Measurements from ENCODE around the gene STK32C. TPM values are rescaled to one million over a fixed set of nuclear protein-coding genes. Genes with fewer than 3 reads are reported as not detected.

Gene STK32C
- total and polyA plus RNA-seq, 2 of the 4 experiments (the other 2 are of a cell fraction), result 5.0 to 8.3 TPM

- Histone ChIP-seq H2AFZ (replicated peaks; ENCODE audit: low read length, poor library complexity) (no peak overlapping the region), H3K18ac (ENCODE audit: low read depth, low read length) (no peak overlapping the region), H3K36me3 (ENCODE audit: control insufficient read depth, insufficient read depth, low read length) (no peaks in the 10 kb centered on the region), H4K8ac (ENCODE audit: low read depth in 2 of 2, low read length in 2 of 2) (no peak overlapping the region), H3K4me2 (ENCODE audit: low read depth, low read length) (no peak overlapping the region), H2BK5ac (ENCODE audit: low read depth, low read length, poor library complexity, severe bottlenecking) (no peak overlapping the region), H3K27ac (ENCODE audit: insufficient read depth, low read length) (no peak overlapping the region), H3K4ac (ENCODE audit: low read depth, low read length) (no peak overlapping the region), H4K91ac (ENCODE audit: insufficient read depth, low read depth, low read length) (no peak overlapping the region), H2BK20ac (ENCODE audit: low read depth, low read length) (no peak overlapping the region), H4K5ac (ENCODE audit: low read depth, low read length) (no peak overlapping the region), H2BK120ac (ENCODE audit: low read depth, low read length) (no peak overlapping the region), H3K4me1 (ENCODE audit: control insufficient read depth, insufficient read depth, low read length) (no peaks in the 10 kb centered on the region), H3K9me3 (ENCODE audit: control insufficient read depth, insufficient read depth, low read length) (no peaks in the 10 kb centered on the region), H3K4me3 (ENCODE audit: insufficient read depth, low read depth, low read length) (no peak overlapping the region), H3K79me1 (ENCODE audit: low read depth in 1 of 2, low read length in 2 of 2) (no peaks in the 10 kb centered on the region), H3K9ac (ENCODE audit: low read depth, low read length) (no peak overlapping the region), H4K20me1 (ENCODE audit: insufficient read depth, low read length) (no peaks in the 10 kb centered on the region), H2AK9ac (replicated peaks; ENCODE audit: low read depth, low read length, poor library complexity) (no peak overlapping the region), H3K27me3 (ENCODE audit: control insufficient read depth, insufficient read depth, low read length) (peaks cover 9% of the 10 kb centered on the region; the same call in 1 of the 2 replicates), H2AK5ac (ENCODE audit: low read depth, low read length) (no peak overlapping the region), H3K56ac (ENCODE audit: extremely low read depth, insufficient read depth, low read length) (no peak overlapping the region), H2BK15ac (ENCODE audit: low read depth, low read length) (no peak overlapping the region), H3K23ac (ENCODE audit: low read depth, low read length) (no peak overlapping the region), H3K14ac (replicated peaks; ENCODE audit: low read depth, low read length) (no peak overlapping the region), H3K9me1 (ENCODE audit: insufficient read depth, low read length) (no peaks in the 10 kb centered on the region)
- dilution Hi-C loops (cut with HindIII; ENCODE audit: low sequenced_read_pairs, unreplicated experiment) (loop anchor here (25.0 kb wide), 1 partner anchor 97 kb away; the partner anchor contains the start of gene LRRC27), in situ Hi-C loops (cut with MboI; ENCODE audit: low sequenced_read_pairs) (no loop called here), intact Hi-C loops (cut with micrococcal nuclease) (no loop called here)
- DNase-seq, result no peak
- CTCF ChIA-PET, result no interaction called here
- no TSS peak for BruUV-seq (replicated peaks)
- 82% methylated on average over 7 of the region's 15 CpGs; no CpG with 5 or more reads in 1 of the 2 experiments for WGBS, 2 experiments (ENCODE audit: extremely low coverage in 2 of 2, insufficient read length in 1 of 2)
- no peak for ATAC-seq (ENCODE audit: low read depth)
- POLR2A ChIA-PET (ENCODE audit: unreplicated experiment), result no interaction called here
- TF ChIP-seq SMC3 (IDR thresholded peaks at IDR 0.05; ENCODE audit: low read depth, low read length), result no peak
- TF ChIP-seq BHLHE40 (IDR thresholded peaks at IDR 0.05; ENCODE audit: low read depth, low read length), result no peak
- TF ChIP-seq POLR2A (IDR thresholded peaks at IDR 0.05; ENCODE audit: low read depth, low read length), result no peak
- no peak for TF ChIP-seq RAD21 (IDR thresholded peaks at IDR 0.05; ENCODE audit: low read length)
- TF ChIP-seq CHD1 (IDR thresholded peaks at IDR 0.05; ENCODE audit: low read depth, low read length), result no peak
- TF ChIP-seq RFX5 (IDR thresholded peaks at IDR 0.05; ENCODE audit: low read depth, low read length), result no peak
- no peak for TF ChIP-seq USF2 (IDR thresholded peaks at IDR 0.05; ENCODE audit: low read depth, low read length)
- no peak for TF ChIP-seq NFE2L2 (IDR thresholded peaks at IDR 0.05; ENCODE audit: low read depth, low read length)
- no peak for TF ChIP-seq ELK1 (IDR thresholded peaks at IDR 0.05; ENCODE audit: borderline replicate concordance, low read depth, low read length)
- TF ChIP-seq MAZ (IDR thresholded peaks at IDR 0.05; ENCODE audit: borderline replicate concordance, low read depth, low read length), result no peak
- no peak for TF ChIP-seq RCOR1 (IDR thresholded peaks at IDR 0.05; ENCODE audit: insufficient replicate concordance, low read length)
- TF ChIP-seq, protein P1, sequence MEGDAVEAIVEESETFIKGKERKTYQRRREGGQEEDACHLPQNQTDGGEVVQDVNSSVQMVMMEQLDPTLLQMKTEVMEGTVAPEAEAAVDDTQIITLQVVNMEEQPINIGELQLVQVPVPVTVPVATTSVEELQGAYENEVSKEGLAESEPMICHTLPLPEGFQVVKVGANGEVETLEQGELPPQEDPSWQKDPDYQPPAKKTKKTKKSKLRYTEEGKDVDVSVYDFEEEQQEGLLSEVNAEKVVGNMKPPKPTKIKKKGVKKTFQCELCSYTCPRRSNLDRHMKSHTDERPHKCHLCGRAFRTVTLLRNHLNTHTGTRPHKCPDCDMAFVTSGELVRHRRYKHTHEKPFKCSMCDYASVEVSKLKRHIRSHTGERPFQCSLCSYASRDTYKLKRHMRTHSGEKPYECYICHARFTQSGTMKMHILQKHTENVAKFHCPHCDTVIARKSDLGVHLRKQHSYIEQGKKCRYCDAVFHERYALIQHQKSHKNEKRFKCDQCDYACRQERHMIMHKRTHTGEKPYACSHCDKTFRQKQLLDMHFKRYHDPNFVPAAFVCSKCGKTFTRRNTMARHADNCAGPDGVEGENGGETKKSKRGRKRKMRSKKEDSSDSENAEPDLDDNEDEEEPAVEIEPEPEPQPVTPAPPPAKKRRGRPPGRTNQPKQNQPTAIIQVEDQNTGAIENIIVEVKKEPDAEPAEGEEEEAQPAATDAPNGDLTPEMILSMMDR (conservative IDR thresholded peaks at IDR 0.05; ENCODE audit: low read depth, low read length), result no peak
- no peak for TF ChIP-seq CEBPB (IDR thresholded peaks at IDR 0.05; ENCODE audit: low read depth, low read length)
- TF ChIP-seq MXI1 (IDR thresholded peaks at IDR 0.05; ENCODE audit: borderline replicate concordance, low read depth, low read length), result no peak
These were observed 67.6 kb downstream of the STK32C start for GRCh38 chr10:132240156-132240555.
